ENCODE data around the gene CSTB. TPM values are rescaled to one million over a fixed set of nuclear protein-coding genes. Genes with fewer than 3 reads are reported as not detected.

CSTB gene
- total and polyA plus RNA-seq, 2 donors (not counting 3 experiments of a cell fraction or from before 2014, with no cell fraction given) = 65.8 to 83.7 TPM

- no peaks in the 10 kb centered on the region for H3K27me3 ChIP-seq (ENCODE audit: control insufficient read depth in 2 of 2, insufficient read depth in 2 of 2, low read length in 2 of 2)
- H3K9me1 ChIP-seq (replicated peaks; ENCODE audit: control insufficient read depth, extremely low read depth, insufficient read depth, low read length) = no peaks in the 10 kb centered on the region
- H3K79me2 ChIP-seq (ENCODE audit: control insufficient read depth, insufficient read depth, low read length) = peaks cover 22% of the 10 kb centered on the region
- no peak overlapping the region for H3K4me2 ChIP-seq (ENCODE audit: insufficient read depth, low read length)
- no peaks in the 10 kb centered on the region for H3K36me3 ChIP-seq (ENCODE audit: control insufficient read depth in 2 of 2, extremely low read depth in 1 of 2, insufficient read depth in 2 of 2, low read length in 2 of 2)
- no peaks in the 10 kb centered on the region for H4K20me1 ChIP-seq (replicated peaks; ENCODE audit: control insufficient read depth, extremely low read depth, insufficient read depth, low read length)
- no peak overlapping the region for H3K4me3 ChIP-seq (replicated peaks in 1 of 3; ENCODE audit: insufficient read depth in 1 of 3, low read depth in 1 of 3, low read length in 3 of 3)
- TF ChIP-seq EZH2 (IDR thresholded peaks at IDR 0.05; ENCODE audit: borderline replicate concordance, low read depth, low read length, severe bottlenecking) (no peak), MYC (IDR thresholded peaks at IDR 0.05; ENCODE audit: low read depth, low read length) (no peak), JUN (IDR thresholded peaks at IDR 0.05; ENCODE audit: borderline replicate concordance, insufficient read depth, insufficient read length, low read depth) (no peak), CTCF (IDR thresholded peaks at IDR 0.05; ENCODE audit: extremely low read depth in 1 of 2, insufficient read depth in 1 of 2, low read depth in 1 of 2, low read length in 2 of 2) (no peak), MAX (IDR thresholded peaks at IDR 0.05; ENCODE audit: insufficient read depth, insufficient read length) (no peak), GATA2 (IDR thresholded peaks at IDR 0.05; ENCODE audit: insufficient read depth, insufficient read length, low read depth, low read length) (no peak), POLR2A (IDR thresholded peaks at IDR 0.05; ENCODE audit: low read depth, low read length) (no peak), POLR2AphosphoS5 (IDR thresholded peaks at IDR 0.05; ENCODE audit: insufficient read depth, low read depth, low read length) (no peak), FOS (IDR thresholded peaks at IDR 0.05; ENCODE audit: borderline replicate concordance, insufficient read depth, low read length) (no peak)
- DNase-seq (ENCODE audit: low read depth, low spot score) = no peak
- CTCF ChIA-PET = no interaction called here
- H3K4me1 ChIP-seq (ENCODE audit: control insufficient read depth, extremely low read depth, insufficient read depth, low read length) = peaks cover 12% of the 10 kb centered on the region
- dilution Hi-C loops (cut with MboI; ENCODE audit: extremely low pct_ligation_motif_present, low sequenced_read_pairs) = no loop called here
- intact Hi-C loops (cut with micrococcal nuclease) = no loop called here
- H3K9ac ChIP-seq (replicated peaks; ENCODE audit: extremely low read depth, insufficient read depth, low read length) = no peak overlapping the region
- POLR2A ChIA-PET = no interaction called here
- no peak for FAIRE-seq
- no peaks in the 10 kb centered on the region for H3K9me3 ChIP-seq (replicated peaks; ENCODE audit: control insufficient read depth, insufficient read depth, low read length)
- no peak overlapping the region for H2AFZ ChIP-seq (ENCODE audit: low read depth, low read length)
- no peak overlapping the region for H3K27ac ChIP-seq (ENCODE audit: insufficient read depth, low read depth, low read length)
- no TSS peak for BruUV-seq (replicated peaks)
Measured at GRCh38 chr21:43733060-43733459, 43.0 kb downstream of the CSTB start.
